GM12875 (cell line): ENCODE results near the gene CLEC16A.

ENCODE experiments used
- H3K4me3 ChIP-seq: one replicate; pipeline ENCODE4 v1.5.1; 2011; ENCODE audit warnings: low read depth, low read length, control low read depth
- TF ChIP-seq, protein P1 (sequence below): IDR thresholded peaks from 2 replicates; pipeline ENCODE4 v1.5.1; 2011; ENCODE audit warnings: low read depth, mild to moderate bottlenecking, control low read depth, inconsistent platforms, low read length, moderate library complexity, borderline replicate concordance; ENCODE audit not compliant: insufficient read depth

Gene CLEC16A

GRCh38 chr16:11188801-11189740, 244.7 kb downstream of the CLEC16A start:
- TF ChIP-seq, protein P1, sequence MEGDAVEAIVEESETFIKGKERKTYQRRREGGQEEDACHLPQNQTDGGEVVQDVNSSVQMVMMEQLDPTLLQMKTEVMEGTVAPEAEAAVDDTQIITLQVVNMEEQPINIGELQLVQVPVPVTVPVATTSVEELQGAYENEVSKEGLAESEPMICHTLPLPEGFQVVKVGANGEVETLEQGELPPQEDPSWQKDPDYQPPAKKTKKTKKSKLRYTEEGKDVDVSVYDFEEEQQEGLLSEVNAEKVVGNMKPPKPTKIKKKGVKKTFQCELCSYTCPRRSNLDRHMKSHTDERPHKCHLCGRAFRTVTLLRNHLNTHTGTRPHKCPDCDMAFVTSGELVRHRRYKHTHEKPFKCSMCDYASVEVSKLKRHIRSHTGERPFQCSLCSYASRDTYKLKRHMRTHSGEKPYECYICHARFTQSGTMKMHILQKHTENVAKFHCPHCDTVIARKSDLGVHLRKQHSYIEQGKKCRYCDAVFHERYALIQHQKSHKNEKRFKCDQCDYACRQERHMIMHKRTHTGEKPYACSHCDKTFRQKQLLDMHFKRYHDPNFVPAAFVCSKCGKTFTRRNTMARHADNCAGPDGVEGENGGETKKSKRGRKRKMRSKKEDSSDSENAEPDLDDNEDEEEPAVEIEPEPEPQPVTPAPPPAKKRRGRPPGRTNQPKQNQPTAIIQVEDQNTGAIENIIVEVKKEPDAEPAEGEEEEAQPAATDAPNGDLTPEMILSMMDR, result no peak
- no peak overlapping the region for H3K4me3 ChIP-seq

- TF ChIP-seq, protein P1, result no peak
- H3K4me3 ChIP-seq, result no peak overlapping the region
Measured at GRCh38 chr16:11190588-11191560, 246.5 kb downstream of the CLEC16A start.

GRCh38 chr16:11191665-11192064, 247.3 kb downstream of the CLEC16A start:
- H3K4me3 ChIP-seq, result no peak overlapping the region
- TF ChIP-seq, protein P1, result no peak

DNA sequence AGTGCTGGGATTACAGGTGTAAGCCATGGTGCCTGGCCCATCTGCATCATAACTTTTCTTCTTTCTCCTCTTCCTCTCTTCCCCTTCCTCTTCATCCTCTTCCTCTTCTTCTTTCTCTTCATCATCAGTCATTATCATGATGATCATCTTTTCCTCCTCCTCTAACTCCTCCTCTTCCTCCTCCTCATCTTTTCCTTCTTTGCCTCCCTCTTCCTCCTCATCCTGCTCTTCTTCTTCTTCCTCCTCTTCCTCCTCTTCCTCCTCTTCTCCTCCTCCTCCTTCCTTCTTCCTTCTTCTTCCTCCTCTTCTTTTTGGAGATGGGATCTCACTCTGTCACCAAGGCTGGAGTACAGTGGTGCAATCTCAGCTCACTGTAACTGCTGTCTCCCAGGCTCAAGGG, 249.1 kb downstream of the CLEC16A start:
- TF ChIP-seq, protein P1, result no peak
- no peak overlapping the region for H3K4me3 ChIP-seq

GRCh38 chr16:11194913-11195312, 250.5 kb downstream of the CLEC16A start:
- H3K4me3 ChIP-seq, result no peak overlapping the region
- TF ChIP-seq, protein P1, result no peak

DNA sequence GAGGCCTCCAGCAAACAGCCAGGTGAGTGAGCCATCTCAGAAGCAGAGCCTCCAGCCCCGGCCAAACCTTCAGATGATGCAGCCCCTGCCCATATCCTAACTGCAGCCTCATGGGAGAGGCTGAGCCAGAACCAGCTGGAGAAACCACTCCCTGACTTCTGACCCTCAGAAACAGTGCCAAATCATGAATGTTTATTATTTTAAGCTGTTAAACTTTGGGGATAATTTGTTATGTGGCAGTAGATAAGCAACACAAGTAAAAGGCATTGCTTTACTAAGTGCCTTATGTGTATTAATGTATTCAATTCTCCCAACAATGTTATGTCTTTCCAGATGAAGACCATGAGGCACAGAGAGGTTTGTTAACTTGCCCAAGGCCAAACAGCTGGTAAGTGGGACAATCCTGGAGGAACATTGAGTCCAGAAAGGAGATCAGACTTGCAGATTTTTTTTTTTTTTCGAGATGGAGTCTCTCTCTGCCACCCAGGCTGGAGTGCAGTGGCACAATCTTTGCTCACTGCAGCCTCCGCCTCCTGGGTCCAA, 252.0 kb downstream of the CLEC16A start:
- TF ChIP-seq, protein P1, result no peak
- H3K4me3 ChIP-seq, result no peak overlapping the region
